NCI-H526 (cell line): ENCODE measurements around the gene GALNT10.

Source experiments
- DNase-seq, 2 experiments: peaks; one replicate each; lab custom pipeline; 2025; lab: John Stamatoyannopoulos, UW

GALNT10 gene

DNA sequence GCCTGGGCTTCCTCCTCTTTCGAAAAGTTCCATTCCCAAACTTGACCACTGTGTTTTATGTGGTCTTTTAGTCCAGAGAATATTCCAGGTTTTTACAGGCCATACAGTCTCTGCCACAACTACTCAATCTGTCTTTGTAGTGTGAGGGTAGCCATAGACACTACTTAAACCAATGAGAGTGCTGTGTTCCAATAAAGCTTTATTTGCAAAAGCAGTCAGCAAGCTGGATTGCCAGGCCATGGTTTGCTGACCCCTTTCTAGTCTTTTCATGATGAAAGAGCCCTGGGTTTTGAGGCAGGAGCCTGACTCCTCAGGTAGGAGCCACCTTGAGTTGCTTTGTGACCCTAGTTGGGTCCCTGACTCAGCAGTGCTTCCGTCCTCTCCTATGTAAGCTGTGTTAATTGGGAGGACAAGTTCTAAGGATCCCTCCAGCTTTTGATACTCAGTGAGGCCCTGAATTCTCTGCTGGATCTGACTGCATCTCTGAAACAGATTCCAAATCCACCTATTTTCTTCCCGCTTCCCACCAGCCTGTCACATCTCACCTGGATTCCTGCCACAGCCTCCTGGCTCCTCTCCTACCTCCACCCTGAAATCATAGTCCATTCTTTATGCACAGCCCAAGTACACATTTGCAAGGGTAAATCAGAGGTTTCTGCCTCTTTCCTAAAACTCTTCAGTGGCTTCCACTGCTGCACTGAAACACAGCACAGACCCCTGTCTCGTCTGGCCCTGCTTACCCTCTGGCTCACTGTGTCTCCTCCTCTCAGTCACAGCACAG is 13.5 kb downstream of the GALNT10 start:
- no peak for DNase-seq

DNA sequence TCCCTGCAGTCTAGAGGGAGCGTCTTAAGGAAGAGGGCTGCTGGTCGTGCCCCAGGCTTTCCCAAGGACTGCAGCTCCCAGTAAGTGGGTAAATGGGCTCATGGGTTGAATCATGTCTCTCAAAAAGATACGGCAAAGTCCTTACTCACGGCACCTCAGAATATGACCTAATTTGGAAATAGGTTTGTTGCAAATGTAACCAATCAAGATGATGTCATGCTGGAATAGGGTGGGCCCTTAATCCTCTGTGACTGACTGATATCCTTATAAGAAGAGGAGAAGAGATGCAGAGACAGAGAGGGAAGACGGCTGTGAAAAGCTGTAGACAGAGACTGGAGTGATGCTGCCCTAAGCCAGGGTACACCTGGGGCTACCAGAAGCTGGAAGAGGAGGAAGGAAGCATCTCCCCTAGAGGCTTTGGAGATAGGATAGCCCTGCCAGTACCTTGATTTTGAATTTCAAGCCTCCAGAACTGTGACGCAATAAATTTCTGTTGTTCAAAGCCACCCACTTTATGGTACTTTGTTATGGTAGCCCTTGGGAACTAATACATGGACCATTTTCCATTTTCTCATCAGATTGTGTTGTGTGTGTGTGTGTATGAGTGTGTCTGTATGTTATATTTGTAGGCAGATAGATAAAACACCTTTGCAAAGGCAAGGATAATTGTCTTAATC is 15.0 kb downstream of the GALNT10 start:
- no peak for DNase-seq

DNA sequence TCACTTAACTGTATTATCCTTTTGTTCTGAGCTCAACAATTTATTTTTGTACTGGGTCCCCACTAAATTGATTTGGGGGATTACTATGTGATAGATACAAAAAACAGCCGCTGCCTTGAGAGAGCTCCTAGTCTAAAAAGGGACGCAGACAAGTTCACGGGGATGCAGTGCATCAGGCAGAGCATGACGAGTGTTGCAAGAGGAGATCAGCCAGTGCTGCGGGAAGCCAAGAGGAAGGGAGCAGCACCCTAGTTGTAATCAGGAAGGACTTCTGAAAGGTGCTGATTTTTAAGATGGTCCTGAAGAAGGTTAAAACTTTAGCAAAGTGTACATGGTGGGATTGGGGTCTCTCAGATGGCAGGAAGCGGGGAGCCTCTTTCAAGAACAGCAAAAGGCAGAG is 15.8 kb downstream of the GALNT10 start:
- no peak for DNase-seq

DNA sequence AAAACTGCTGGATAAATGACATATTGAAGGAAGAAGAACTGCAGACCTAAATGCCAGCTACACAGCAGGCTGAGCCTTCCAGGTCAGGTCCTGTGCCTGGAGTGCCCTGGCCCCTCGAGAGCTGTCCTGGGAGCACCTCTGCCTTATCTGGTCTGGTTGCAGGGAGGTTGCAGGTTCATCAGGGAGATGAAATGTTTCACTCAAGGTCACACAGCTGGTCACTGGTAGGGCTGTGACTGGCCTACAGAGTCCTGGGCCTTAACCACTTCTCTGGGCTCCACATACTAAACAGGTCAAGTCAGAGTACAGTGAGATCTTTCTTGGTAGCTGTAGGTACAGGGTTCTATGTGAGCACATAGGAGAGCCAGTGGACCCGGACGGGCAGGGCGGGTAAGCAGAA is 16.7 kb downstream of the GALNT10 start:
- DNase-seq, result no peak

GRCh38 chr5:154209591-154210081 is 19.1 kb downstream of the GALNT10 start:
- no peak for DNase-seq

- no peak for DNase-seq
Observed at GRCh38 chr5:154210163-154210562, 19.6 kb downstream of the GALNT10 start.

DNA sequence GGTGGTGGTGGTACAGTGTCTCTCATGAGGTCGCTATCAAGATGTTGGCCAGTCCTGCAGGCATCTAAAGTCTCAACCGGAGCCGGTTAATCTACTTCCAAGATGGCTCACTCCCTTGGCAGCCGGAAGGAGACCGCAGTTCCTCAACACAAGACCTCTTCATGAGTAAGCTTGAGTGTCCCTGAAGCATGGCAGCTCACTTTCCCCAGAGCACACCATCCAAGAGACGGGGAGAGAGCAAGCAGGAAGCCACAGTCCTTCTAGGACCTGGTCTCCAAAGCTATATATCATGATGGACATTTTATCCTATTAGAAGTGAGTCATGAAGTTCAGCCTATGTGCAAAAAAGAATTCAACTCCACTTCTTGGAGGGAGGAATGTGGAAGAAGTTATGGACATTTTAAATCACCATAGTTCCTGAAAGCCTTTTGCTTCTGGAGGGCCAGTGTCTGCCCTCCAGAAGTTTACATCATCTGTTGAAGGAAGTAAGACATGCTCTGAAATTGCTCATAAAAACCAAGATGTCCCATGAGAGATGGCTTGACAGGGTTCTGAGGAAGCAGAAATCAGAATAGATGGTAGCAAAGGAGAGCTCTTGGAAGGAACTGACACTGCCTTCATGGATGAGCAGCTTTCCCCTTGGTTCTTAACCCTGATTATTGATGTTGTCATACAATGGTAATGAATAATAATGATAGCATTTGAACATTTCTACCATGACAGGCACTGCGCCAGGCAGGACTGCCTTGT is 21.3 kb downstream of the GALNT10 start:
- no peak for DNase-seq

DNA sequence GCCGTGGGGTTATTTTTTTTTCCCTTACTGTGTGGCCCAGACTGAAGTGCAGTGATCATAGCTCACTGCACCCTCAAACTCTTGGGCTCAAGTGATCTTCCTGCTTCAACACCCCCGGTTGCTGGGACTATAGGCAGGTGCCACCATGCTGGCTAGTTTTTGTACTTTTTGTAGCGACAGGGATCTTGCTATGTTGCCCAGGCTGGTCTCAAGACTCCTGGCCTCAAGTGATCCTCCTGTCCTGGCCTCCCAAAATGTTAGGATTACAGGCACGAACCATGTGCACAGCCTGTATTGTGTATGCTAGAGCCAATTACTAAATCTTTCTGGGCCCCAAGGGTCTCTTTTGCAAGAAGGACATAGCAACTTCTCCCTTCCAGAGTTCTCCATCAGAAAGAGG is 23.1 kb downstream of the GALNT10 start:
- DNase-seq, result no peak

GRCh38 chr5:154214371-154215106 is 24.0 kb downstream of the GALNT10 start:
- no peak for DNase-seq

DNA sequence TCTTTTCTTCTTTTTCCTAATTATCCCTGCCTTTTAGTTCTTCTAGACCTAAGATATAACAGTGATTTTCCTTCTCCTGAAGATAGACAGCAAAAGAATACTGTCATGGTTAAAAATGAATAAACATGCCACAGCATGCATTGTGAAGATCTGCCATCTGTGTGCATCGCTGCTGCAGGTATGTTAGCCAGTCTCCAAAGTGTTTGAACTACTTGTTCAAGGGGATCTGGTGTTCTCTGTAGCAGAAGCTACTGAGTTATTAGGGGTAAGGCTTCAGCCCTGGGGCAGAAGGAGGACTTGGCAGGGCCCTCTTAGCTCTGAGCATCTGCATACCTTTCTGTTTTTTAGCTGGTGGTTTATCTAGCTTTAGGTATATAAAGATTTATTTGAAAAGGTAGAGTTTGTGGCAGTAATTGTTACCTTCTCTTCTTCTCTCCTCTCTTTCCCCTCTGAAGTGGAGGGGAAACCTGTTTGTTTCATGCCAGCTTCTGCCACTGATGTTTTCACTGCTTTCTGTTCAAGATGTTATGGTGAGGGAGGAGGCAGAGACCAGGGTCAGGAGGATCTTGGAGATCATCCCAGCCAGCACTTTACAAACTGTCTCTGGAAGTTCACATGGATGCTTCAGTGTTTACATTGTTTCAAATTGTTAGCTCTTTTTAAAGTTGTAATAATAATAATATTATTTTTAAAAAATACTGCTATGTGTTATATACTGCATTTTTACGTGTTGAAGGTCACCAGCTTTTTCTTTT is 25.2 kb downstream of the GALNT10 start:
- DNase-seq, result no peak

GRCh38 chr5:154217462-154217861 is 26.9 kb downstream of the GALNT10 start:
- no peak for DNase-seq

DNA sequence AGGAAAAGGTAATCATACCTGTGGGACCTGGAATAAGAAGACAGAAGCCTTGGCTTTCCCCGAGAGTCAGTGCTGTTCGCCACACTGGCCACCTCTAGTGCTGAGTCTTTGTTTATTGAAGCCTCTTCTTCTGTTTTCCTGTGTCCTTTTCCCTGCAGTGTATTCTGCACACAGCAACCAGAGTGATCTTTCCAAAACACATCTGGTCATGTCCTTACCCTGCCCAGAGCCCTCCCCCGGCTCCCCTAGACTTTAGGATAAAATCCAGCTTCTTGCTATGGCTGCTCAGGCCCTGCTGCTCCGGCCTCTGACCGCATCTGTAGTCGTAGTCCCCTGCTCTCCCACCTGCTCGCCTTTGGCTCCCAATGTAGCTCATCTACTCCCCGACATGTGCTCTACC is 28.3 kb downstream of the GALNT10 start:
- DNase-seq, result no peak

- DNase-seq, result no peak
Observed at GRCh38 chr5:154220625-154221024, 30.1 kb downstream of the GALNT10 start.

- no peak for DNase-seq
Observed at GRCh38 chr5:154221371-154221896, 30.9 kb downstream of the GALNT10 start.

- no peak for DNase-seq
Observed at GRCh38 chr5:154222414-154222813, 31.9 kb downstream of the GALNT10 start.

DNA sequence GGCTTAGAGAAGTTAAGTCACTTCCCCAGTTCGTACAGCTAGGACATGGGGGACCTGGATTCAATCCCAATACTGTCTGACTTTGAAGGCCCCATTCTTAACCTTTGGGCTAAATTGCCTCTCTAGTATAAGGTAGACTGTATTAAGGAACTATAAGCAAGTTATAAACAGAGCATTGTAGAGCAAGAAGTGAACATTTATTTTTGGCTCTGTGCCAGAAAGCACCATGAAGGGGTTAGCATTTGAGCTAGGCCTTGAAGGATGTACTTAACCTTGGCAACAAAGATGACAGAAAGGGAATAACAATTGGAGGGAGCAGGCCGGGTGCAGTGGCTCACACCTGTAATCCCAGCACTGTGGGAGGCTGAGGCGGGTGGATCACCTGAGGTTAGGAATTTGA is 32.8 kb downstream of the GALNT10 start:
- DNase-seq, result no peak

GRCh38 chr5:154227090-154227489 is 36.6 kb downstream of the GALNT10 start:
- no peak for DNase-seq

GRCh38 chr5:154228696-154229095 is 38.2 kb downstream of the GALNT10 start:
- no peak for DNase-seq

- DNase-seq, result no peak
Observed at GRCh38 chr5:154230526-154230925, 40.0 kb downstream of the GALNT10 start.

GRCh38 chr5:154234551-154234950 is 44.0 kb downstream of the GALNT10 start:
- DNase-seq, result no peak

GRCh38 chr5:154236011-154236410 is 45.5 kb downstream of the GALNT10 start:
- DNase-seq, result no peak
